ENCODE measurements around the gene CCDC188. TPM values are rescaled to one million over a fixed set of nuclear protein-coding genes. Genes with fewer than 3 reads are reported as not detected.

Gene CCDC188
- total and polyA plus RNA-seq, 4 donors: not detected

- no peak for TF ChIP-seq ZBTB33 (IDR thresholded peaks at IDR 0.05)
These were observed 35.0 kb downstream of the CCDC188 start, which contains the start of gene RANBP1 (continued) for GRCh38 chr22:20115691-20116375.

GRCh38 chr22:20114506-20115475 is 36.1 kb downstream of the CCDC188 start:
- Histone ChIP-seq H3K4me1 (ENCODE audit: control insufficient read depth in 4 of 4, insufficient read depth in 4 of 4, low read length in 3 of 4) (peaks cover 10 to 48% (median 32%) of the 10 kb centered on the region in 4 donors), H3K27ac (ENCODE audit: low read depth in 1 of 2, low read length in 2 of 2) (no peak overlapping the region), H3K9ac (ENCODE audit: low read depth in 1 of 2, low read length in 2 of 2) (peak overlapping the region in 1 of 2 donors; percentile 10), H3K27me3 (ENCODE audit: control insufficient read depth in 4 of 4, insufficient read depth in 4 of 4, low read length in 3 of 4) (no peaks in the 10 kb centered on the region), H3K36me3 (ENCODE audit: control insufficient read depth in 4 of 4, insufficient read depth in 3 of 4, low read depth in 1 of 4, low read length in 3 of 4) (peaks cover 24 to 52% (median 37%) of the 10 kb centered on the region in 4 donors), H3K9me3 (ENCODE audit: control insufficient read depth in 4 of 4, low read length in 3 of 4) (no peaks in the 10 kb centered on the region), H3K4me3 (ENCODE audit: low read depth in 1 of 3, low read length in 3 of 3) (no peak overlapping the region)
- no peak for DNase-seq (ENCODE audit: low spot score)
- 92% methylated on average over 36 of the region's 36 CpGs for WGBS
- TF ChIP-seq RXRA (IDR thresholded peaks at IDR 0.05) (no peak), RAD21 (IDR thresholded peaks at IDR 0.05) (no peak), SP1 (IDR thresholded peaks at IDR 0.05) (no peak), YY1 (IDR thresholded peaks at IDR 0.05) (no peak), EGR1 (IDR thresholded peaks at IDR 0.05; ENCODE audit: low read depth in 2 of 2) (no peak), HNF4G (IDR thresholded peaks at IDR 0.05) (no peak), HNF4A (conservative IDR thresholded peaks at IDR 0.05) (no peak), JUND (IDR thresholded peaks at IDR 0.05) (no peak), NR2F2 (IDR thresholded peaks at IDR 0.05) (no peak), REST (IDR thresholded peaks at IDR 0.05) (no peak), FOXA2 (IDR thresholded peaks at IDR 0.05) (no peak), ZBTB33 (IDR thresholded peaks at IDR 0.05) (no peak), TAF1 (conservative IDR thresholded peaks at IDR 0.05) (no peak), CTCF (IDR thresholded peaks at IDR 0.05; ENCODE audit: low read depth, low read length, missing input control) (no peak), MAX (IDR thresholded peaks at IDR 0.05) (no peak), FOXA1 (IDR thresholded peaks at IDR 0.05) (no peak), ATF3 (IDR thresholded peaks at IDR 0.05) (no peak), GABPA (IDR thresholded peaks at IDR 0.05 in 1 of 2, conservative IDR thresholded peaks at IDR 0.05 in 1 of 2) (no peak)

Data from liver (tissue), 9 donors.